GM21381 (cell line): ENCODE data around the gene NRN1.
"Not testable (repeated sequence)": the region's sequence is repeated elsewhere in the genome, so short reads cannot be mapped to it uniquely, and the experiment has no call there.

Experiments
- ATAC-seq: cut with Tn5 transposase; IDR thresholded peaks from one replicate; pipeline ENCODE4 v1.9.1; 2021; ENCODE audit warnings: mild to moderate bottlenecking, moderate library complexity; ENCODE audit not compliant: unreplicated experiment

Gene NRN1, protein sequence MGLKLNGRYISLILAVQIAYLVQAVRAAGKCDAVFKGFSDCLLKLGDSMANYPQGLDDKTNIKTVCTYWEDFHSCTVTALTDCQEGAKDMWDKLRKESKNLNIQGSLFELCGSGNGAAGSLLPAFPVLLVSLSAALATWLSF

DNA sequence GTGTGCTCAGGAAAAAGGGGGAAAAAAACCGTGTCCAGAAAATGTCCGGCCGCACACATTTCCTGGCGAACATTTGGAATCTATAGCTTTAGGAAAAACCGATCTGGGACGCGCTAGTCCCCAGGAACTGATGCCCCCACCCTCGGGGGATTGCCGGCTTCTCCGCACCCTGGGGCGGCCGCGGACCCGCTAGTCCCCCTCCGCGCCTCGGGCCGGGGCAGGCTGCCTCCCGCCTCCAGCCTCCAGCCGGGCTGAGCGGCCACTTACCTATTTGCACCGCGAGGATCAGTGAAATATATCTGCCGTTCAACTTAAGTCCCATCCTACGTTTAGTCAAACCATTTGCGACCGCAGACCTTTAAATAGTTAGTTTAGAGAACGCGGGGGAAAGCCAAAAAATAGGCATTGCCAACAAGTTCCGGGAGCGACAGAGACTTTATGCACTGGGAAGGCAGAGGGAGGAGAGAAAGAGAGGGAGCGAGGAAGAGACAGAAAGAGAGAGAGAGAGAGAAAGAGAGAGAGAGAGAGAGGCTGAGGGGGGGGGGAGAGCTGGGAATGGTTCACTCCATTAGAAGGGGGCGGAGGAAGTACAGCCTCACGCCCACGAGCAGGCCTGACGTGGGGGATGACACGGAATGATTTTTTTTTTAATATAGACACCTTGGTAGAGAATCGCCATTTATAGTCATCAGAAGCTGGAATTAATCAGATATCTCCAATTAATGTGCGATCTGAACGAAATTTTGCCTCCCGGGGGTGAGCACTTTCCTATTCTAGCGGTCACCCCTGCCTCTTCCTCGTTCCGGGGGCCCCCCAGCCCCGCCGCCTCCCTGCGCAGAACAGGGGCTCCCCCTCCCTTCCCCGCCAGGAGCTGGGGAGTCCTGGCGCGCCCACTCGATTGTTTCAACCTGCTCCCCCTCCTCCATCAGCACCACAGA is at the start of gene NRN1:
TSS of gene NRN1 (minus strand) at position 498 of the 938 bp plus-strand sequence. CDS start at position 322, 176 bp downstream.
- no peak for ATAC-seq

DNA sequence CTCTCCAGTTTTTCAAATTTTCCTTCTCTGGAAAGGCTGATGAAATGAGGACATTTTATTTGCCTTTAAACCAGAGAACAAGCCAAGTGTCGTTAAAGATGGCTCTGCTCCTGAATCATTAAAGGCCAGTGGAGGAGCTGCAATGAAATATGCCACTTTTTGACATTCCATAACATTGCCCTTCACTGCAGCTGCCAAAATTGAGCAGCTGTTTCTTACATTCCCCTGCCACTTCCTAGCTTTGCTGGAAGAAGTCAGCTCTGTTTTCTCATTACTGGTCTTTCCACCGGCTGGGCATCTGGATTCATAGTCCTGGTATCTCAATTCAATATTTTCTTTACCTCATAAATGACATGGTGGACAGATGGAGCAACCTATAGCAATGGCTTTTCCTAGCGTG is 45.5 kb upstream of the NRN1 start:
- no peak for ATAC-seq

DNA sequence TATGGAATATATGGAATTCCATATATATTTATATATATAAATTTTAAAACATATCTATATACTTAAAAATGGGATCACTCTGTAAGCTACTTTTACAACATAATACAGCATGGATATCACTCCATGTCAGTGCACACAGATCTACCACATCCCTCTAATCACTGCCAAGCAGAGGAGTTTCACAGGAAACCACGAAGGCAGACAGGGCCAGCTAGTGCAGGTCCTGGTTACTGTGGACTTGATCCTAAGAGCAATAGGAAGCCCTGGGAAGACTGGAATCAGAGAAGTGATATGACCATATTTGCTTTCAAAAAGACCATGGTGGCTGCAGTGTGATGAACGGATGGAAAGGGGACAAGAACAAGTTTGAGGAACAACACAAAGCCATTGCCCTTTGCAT is 40.0 kb upstream of the NRN1 start:
- ATAC-seq, result no peak

DNA sequence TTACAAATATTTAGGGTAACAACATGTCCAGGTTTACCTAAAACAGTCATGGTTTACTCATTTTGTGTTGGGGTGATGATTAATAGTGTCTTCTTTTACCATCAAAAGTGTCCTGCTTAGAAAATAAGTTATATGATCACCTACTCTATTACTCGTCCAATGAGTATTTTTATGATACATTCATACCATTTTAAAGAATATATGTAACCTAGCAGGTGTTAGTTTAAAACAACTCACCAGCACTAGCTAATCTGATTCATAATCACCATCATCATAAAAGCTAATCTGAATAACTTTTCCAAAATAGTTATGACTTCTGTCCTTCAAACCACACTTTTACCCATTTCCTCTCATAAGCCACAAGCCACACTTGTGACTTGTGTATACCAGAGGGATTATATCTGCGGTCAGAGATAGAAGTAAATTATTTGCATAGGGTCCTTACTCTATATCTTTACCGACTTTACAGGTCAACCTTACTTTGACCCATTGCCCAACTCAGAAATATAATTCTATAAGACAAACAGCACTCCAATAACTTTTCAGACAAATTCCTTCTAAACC is 33.3 kb upstream of the NRN1 start:
- ATAC-seq, result no peak

DNA sequence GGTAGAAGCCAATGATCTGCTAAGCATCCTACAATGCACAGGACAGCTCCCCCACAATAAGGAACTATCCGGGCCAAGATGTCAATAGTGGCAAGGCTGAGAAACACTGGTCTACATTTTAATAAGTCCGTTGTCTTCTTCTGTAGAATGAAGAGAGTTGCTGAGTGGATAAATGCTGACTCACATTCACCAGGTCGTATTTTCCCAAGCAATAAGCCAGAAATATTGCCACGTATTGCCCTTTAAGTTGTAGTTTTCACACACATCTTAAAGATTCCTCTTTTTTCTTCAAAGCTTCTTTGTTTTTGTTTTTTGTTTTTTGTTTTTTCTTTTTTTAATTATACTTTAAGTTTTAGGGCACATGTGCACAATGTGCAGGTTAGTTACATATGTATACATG is 30.5 kb upstream of the NRN1 start:
- no peak for ATAC-seq

DNA sequence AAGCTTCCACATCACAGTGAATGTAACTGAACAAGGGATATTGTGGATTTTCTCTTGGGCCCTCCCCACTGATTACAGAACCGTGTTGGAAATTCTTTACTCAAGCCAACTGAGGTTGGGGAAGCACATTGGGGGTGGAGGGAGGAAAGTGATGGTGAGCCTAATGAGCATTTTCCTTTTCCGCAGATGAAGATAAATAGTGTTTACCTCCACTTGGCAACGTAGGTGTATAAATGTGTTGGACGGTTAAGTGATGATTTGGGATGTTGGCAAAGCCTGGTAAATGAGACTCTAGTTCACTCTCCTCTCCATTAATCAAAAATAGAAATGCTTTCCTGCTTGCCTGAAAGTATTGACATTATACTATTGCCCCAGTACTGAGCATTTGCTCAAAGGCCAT is 27.1 kb upstream of the NRN1 start:
- no peak for ATAC-seq

DNA sequence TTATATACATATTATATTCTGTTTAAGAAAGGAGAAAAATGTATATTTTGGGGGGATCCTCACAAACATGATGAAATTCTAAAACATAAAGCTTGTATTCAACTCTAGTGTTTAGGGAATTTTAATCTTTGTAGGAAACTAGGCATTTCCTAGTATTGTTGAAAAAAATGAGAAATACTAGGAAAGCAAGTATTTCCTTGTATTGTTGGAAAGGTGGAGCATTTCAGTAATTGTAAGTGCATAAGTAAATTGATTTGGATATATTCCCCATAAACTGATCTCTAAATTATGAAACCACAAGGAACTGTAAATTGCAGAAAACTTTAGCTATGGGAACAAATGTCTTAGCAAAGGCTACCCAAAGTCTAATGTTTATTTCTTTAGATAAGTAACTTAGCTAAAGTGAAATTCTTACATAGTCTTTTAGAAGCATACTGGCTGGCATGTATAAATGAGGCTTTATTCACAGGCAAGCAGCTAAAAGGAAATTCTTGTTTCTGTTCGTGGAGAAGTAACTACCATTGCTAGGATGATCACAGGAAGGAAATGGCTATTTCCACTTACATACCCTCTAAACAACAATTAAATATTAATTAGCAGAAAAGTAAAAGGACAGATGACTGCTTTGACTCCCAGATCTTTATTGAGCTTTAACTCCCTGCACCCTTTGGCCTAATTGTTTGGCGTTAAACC is 19.9 kb upstream of the NRN1 start:
- no peak for ATAC-seq

DNA sequence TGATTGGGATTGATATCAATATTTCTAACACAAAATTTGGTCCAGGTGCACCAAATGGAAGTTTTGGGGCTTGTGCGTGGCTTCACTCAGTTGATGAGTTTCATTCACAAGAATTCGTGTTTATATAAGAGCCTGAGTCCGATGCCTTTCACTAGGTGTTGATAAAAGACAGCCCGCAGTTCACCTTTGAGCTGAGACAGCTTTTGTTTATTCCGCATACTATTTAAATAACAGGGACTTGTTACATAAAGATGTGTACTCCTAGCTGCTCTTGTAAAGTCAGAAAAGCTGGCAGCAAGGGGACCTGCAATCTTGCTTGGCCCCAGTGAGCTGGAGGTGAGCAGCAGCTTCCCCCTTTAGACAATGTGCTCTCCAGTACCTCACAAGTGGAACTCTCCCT is 19.0 kb upstream of the NRN1 start:
- ATAC-seq, result no peak

DNA sequence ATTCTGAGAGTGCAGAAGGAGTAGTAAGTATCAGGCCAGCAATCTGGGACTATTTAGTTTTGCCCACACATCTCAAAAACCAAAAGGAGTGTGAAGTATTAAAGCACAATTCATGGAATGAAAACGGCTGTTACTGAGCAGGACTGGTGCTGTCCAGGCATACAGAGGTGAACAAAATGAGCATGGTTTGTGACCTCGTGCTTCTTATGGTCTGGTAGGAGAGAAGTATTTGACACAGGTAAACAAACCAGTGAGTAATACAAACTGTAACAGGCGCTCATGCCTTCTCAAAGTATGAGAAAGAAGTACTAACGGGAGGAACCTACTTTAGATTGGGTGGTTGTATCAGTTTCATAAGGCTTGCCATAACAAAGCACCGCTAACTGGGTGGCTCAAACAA is 17.5 kb upstream of the NRN1 start:
- no peak for ATAC-seq

DNA sequence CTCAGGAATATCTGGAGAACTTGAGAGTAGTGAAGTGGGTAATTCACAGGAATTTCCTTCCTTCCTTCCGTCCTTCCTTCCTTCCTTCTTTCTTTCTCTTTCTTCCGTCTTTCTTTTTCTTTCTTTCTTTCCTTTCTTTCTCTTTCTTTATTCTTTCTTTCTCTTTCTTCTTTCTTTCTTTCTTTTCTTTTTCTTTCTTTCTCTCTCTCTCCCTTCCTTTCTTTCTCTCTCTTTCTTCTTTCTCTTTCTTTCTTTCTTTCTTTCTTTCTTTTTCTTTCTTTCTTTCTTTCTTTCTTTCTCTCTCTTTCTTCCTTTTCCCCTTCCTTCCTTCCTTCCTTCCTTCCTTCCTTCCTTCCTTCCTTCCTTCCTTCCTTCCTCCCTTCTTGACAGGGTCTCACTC is 16.1 kb upstream of the NRN1 start:
- ATAC-seq, result not testable (repeated sequence)

DNA sequence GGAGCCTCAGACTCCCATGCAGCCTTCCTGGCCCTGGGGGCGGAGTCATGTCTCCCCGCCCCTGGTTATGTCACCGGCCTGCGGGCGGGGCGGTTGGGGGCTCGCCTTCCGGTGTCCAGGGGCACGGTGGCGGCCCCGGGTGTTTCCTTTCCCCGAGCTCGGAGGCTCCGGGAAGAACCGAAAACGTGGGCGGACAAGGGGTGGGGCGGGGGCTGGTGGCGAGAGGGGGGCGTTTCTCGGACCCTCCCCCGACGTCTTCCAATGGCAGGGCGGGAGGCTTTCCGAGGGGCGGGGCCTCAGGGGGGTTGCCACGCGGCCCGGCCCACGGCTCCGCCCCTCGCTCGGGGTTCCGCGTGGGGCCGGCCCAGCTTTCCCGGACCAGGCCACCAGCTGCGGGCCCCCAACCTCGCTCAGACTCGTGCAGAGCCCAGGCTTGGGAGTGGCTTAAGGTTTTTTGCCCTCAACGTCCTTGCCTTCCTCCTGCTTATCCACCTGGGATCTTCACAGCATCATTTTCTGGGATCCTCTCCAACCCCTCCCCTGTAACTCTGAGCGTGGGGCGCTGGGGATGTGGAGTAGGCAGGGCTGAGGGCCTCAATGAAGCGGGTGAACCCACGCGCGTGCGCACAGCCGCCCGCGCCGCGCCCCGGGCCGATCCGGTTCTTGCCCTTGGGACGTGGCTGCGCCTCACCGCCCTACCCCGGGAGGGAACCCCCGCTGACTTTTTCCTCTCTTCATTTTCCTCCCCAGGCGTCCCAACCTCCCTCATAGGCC is 2.1 kb upstream of the NRN1 start:
- peak; percentile 75 for ATAC-seq

DNA sequence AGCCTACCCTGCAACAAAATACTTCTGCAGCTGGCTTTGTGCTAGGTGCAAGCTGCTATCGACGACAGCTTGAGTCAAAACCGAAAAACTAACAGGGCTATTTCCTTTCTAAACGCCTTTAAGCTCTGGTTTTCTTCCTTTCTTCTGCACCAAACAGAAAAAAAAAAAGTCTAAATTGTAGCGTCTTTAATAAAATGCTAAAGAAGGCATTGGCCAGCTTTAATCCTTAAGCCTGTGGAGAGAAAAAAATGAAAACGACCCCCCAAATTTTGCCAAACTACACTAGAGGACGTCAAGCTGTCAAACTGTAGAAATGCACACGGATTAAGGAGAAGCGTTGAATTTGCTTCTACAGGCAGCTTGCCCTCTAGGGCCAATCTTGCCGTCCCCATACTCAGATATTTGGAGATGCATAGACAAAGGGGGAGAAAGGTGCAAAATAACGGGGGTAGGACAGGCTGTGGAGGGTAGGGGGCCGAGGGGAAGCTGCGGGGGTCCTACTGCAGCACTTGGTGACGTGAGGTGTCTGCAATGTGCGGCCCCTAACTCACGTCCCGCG is 1.4 kb upstream of the NRN1 start:
- peak; percentile 4 for ATAC-seq

DNA sequence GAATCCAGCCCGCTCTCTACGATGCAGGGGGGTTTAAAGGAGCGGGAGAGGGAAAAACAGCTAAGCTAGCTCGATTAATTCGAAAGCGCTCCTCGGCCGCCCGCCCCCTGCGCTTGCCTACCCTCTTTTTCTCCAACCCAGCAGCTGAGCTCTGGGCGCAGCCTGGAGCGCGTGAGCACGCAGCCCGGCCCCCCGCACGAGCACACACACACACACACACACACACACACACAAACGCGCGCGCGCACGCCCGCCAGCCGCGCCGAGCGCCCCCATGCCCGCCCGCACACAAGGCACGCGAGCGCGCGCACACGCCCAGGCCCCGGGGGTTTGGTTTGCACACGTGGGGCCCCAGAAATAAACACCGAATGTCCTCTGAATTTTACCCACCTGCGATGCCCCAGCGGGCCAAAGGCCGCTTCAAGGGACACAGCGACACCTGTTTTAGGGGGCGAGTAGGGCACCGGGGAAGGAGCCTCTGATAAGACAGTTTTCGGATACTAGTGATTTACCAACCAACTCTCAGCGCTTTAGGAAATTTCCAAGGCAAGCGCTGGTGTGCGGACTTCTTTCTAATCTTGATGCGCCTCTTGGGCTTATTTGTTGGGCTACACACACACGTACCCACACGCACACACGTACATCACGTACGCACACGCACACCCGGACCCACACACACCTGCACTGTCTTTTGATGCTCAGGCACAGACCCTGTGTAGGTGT is 802 bp upstream of the NRN1 start:
- ATAC-seq, result no peak

DNA sequence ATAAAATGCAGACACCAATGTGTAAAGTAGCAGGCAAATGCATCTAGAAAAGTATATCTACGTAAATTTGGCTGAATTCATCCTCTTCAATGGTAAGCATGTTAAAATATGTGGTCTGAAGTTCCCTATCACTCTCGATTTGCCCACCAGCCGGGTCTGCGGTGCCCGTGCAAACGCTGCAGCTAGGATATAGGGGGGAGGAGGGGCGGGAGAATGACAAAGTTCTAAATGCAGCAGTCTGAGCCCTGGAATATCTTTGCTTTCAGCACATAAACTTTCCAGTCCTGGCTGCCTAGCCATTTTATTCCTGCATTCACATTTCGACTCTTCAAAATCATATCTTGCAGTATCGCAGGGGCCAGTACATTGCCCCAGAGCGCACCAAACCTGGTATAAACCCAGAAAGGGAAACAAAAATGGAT is 708 bp downstream of the NRN1 start:
- no peak for ATAC-seq

DNA sequence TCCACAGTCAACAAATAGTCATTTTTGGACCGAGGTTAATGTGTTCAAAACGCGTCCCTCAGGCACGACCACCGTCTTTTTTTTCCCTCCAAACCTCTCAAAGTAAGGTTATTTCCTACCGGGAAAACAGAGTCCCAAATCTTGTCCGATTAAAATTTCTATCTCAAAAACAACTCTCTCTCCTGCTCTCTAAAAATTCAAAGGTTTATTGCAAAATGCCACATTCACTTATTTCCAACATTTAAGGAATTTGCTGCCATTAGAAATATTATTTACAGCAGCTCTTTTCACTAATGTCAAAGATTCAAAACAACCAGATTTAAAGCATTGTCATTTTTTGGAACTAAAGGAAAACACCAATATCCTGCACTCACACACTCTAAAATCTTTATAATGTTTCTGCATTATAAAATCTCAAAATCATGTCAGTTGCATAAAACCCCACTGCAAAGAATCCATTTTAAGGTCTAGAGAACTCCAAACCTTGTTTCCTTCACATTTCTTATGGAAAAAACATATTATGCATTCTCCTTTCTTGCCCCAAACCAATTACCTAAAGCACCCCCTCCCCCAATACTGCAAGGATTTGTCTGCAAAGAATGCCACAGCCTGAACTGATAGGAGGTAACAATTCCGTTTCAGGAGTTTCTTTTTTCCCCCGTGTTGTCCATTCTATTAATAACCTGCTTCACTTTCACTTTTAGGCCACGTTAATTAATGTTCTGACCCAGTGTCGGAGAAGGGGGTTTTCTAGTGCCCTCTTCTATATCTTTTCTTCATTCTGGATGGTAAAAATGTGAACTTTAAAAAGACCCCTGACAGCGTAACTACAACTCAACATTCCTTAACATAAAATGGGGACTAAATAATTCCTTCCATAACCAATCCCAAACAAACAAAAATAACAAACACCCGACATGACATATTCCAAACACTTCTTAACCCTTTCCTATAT is 1.4 kb downstream of the NRN1 start:
- ATAC-seq, result no peak

DNA sequence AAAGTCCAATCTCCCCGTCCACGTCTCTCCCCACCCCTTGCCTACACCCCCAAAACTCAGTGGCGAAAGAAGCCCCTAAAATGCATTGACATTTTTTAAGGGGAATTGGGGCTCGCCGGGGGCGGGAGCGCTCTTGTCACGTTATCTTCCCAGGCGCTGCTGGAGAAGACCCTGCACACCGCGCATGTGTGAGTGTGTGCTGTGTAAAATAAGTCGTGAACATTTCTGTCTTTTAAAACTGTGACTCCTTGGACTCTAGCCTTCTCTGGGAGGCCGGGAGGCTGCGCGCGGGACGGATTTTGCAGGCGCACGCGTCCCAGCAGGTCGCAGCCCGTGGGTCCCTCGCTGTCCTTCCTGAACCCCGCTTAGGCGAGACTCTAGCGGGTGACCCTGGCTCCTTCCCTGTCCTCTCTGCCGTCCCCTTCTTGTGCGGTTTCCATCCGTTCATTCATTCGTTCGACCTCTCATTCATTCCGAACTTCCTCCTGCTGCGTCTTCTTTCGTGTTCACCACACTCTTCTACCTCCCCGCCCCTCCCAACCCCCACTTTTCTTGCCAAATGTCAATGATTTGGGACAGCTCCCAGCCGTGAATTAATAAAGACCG is 2.2 kb downstream of the NRN1 start:
- ATAC-seq, result no peak

DNA sequence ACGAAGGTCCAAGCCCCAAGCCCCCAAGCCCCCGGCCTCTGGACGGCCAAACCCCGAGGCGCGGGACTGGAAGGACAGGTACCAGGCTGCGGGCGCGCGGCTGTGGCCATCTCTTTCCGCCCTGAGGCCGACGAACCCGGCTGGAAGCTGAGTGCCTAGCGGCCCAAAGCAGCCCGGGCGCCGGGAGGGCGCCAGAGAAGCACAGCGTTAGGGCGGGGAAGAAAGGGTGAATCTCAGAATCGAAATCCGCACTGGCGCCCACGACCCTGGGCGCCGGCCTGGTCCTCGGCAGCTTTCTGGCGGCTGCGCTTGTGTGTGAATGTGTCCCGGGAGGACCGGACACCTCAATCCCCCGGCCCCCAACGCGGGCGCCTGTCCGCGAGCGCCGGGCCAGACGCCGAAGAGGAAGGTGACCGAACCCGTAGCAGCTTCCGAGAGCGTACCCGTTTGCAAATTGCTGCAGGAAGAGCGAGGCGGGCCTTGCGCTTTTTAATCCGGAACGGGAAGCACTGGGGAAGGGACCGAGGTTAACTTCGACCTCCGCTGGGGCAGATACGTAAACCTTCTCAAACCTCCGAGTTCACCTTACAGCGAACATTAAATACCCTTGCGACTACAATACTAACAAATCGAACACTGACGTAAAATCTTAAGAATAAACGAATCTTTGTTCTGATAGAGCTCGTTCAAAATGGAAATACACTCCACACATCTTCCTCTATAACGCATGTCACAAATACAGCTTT is 2.9 kb downstream of the NRN1 start:
- no peak for ATAC-seq
